HEK293T (cell line): Measurements from ENCODE around the gene RFX3.

ENCODE experiments used
- BHLHE40 ChIP-seq: fragments of 450-650 bp; IDR thresholded peaks from 2 replicates; pipeline ENCODE4 v1.6.1; 2016; ENCODE audit warnings: mild to moderate bottlenecking, moderate library complexity, borderline replicate concordance
- CTBP1 ChIP-seq: fragments of 450-650 bp; IDR thresholded peaks from 2 replicates; pipeline ENCODE4 v1.6.1; 2016; ENCODE audit warnings: borderline replicate concordance
- ELF4 ChIP-seq: fragments of 450-650 bp; IDR thresholded peaks from 2 replicates; pipeline ENCODE4 v1.6.1; 2017; ENCODE audit warnings: antibody characterized with exemption
- FOXA1 ChIP-seq: fragments of 450-650 bp; IDR thresholded peaks from 2 replicates; pipeline ENCODE4 v1.6.1; 2016; ENCODE audit warnings: mild to moderate bottlenecking
- FOXK2 ChIP-seq: fragments of 450-650 bp; IDR thresholded peaks from 2 replicates; pipeline ENCODE4 v1.6.1; 2016; ENCODE audit warnings: mild to moderate bottlenecking
- HDGF ChIP-seq: fragments of 450-650 bp; IDR thresholded peaks from 2 replicates; pipeline ENCODE4 v1.6.1; 2017; ENCODE audit warnings: antibody characterized with exemption, borderline replicate concordance
- L3MBTL2 ChIP-seq: fragments of 450-650 bp; conservative IDR thresholded peaks from 2 replicates; pipeline ENCODE4 v1.6.1; 2016; ENCODE audit warnings: mild to moderate bottlenecking
- LEF1 ChIP-seq: fragments of 450-650 bp; IDR thresholded peaks from 2 replicates; pipeline ENCODE4 v1.6.1; 2017; ENCODE audit warnings: mild to moderate bottlenecking, borderline replicate concordance
- NFRKB ChIP-seq: fragments of 450-650 bp; IDR thresholded peaks from 2 replicates; pipeline ENCODE4 v1.6.1; 2016; ENCODE audit warnings: mild to moderate bottlenecking, moderate library complexity
- SP1 ChIP-seq: fragments of 450-650 bp; IDR thresholded peaks from 2 replicates; pipeline ENCODE4 v1.6.1; 2017
- SUZ12 ChIP-seq: fragments of 450-650 bp; IDR thresholded peaks from 2 replicates; pipeline ENCODE4 v1.6.1; 2016; ENCODE audit warnings: mild to moderate bottlenecking
- TARDBP ChIP-seq: fragments of 450-650 bp; IDR thresholded peaks from 2 replicates; pipeline ENCODE4 v1.6.1; 2016
- ZNF384 ChIP-seq: fragments of 450-650 bp; IDR thresholded peaks from 2 replicates; pipeline ENCODE4 v1.6.1; 2016
- TF ChIP-seq, protein P1 (sequence below): fragments of 450-650 bp; IDR thresholded peaks from 2 replicates; pipeline ENCODE4 v1.6.1; 2016

DNA sequence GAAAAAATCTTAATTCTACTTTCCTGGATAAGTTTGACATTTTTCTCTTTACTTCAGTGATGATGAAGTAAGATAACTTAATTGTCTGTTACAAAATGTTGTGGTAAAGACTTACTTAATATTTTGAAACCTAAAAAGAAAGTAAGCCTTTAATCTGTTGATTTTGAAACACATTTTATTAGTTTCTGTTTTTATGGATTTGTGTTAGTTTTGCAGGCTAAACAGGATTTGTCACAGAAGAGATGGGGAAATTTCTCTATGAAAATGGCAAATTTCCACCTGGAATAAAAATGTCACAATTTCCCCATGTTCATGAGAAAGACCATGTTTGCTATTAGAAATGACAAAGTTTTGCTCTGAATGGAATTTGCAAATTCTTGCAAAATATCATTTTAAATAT is 237.1 kb downstream of the RFX3 start:
- TF ChIP-seq ELF4 (no peak), L3MBTL2 (no peak), TARDBP (no peak), ZNF384 (no peak), HDGF (no peak), SP1 (no peak), NFRKB (no peak), FOXK2 (no peak), SUZ12 (no peak), LEF1 (no peak), CTBP1 (no peak), BHLHE40 (no peak), FOXA1 (no peak)
- TF ChIP-seq, protein P1, sequence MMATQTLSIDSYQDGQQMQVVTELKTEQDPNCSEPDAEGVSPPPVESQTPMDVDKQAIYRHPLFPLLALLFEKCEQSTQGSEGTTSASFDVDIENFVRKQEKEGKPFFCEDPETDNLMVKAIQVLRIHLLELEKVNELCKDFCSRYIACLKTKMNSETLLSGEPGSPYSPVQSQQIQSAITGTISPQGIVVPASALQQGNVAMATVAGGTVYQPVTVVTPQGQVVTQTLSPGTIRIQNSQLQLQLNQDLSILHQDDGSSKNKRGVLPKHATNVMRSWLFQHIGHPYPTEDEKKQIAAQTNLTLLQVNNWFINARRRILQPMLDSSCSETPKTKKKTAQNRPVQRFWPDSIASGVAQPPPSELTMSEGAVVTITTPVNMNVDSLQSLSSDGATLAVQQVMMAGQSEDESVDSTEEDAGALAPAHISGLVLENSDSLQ: no peak
